ENCODE measurements around the gene ADAP1. TPM values are rescaled to one million over a fixed set of nuclear protein-coding genes. Genes with fewer than 3 reads are reported as not detected.
A peak's percentile ranks its signal among the peaks of the same experiment; 100 is the strongest.

Gene ADAP1
- polyA plus RNA-seq, 1 donor (not counting 4 experiments of a cell fraction or from before 2014, with no cell fraction given) = 4.3 TPM

- FAIRE-seq (no peak), DNase-seq (ENCODE audit: low read depth, low spot score) (no peak)
- H3K27ac ChIP-seq (ENCODE audit: control insufficient read depth, insufficient read depth, low read length) = peak overlapping the region; percentile 67
Observed at GRCh38 chr7:946256-946996, 8.1 kb downstream of the ADAP1 start.

GRCh38 chr7:945556-946255 is 8.8 kb downstream of the ADAP1 start:
- peak overlapping the region; percentile 60 for H3K9ac ChIP-seq (ENCODE audit: control insufficient read depth, extremely low read depth, insufficient read depth, low read length)
- peak overlapping the region; percentile 67 for H3K27ac ChIP-seq (ENCODE audit: control insufficient read depth, insufficient read depth, low read length)
- H3K79me2 ChIP-seq (ENCODE audit: control insufficient read depth, insufficient read depth, low read length) = no peaks in the 10 kb centered on the region
- peak; percentile 86 for DNase-seq (ENCODE audit: low read depth, low spot score)
- H3K27me3 ChIP-seq (ENCODE audit: control insufficient read depth, extremely low read depth, insufficient read depth, low read length) = no peaks in the 10 kb centered on the region
- no peak for TF ChIP-seq EZH2 (IDR thresholded peaks at IDR 0.05; ENCODE audit: low read length)
- TF ChIP-seq CTCF (optimal IDR thresholded peaks at IDR 0.05 in 1 of 3, IDR thresholded peaks at IDR 0.05 in 1 of 3, conservative IDR thresholded peaks at IDR 0.05 in 1 of 3; ENCODE audit: extremely low read depth in 1 of 3, insufficient read depth in 2 of 3, low read length in 3 of 3) = no peak
- H3K9me3 ChIP-seq (ENCODE audit: control insufficient read depth, low read depth, low read length) = no peaks in the 10 kb centered on the region
- H3K4me3 ChIP-seq (ENCODE audit: control insufficient read depth in 2 of 3, extremely low read depth in 1 of 3, insufficient read depth in 2 of 3, low read depth in 1 of 3, low read length in 3 of 3) = peak overlapping the region; percentile 6 to 27 (median 17)
- H3K4me1 ChIP-seq (ENCODE audit: control insufficient read depth, extremely low read depth, insufficient read depth, low read length) = peaks cover 16% of the 10 kb centered on the region
- H3K4me2 ChIP-seq (ENCODE audit: control insufficient read depth, extremely low read depth, insufficient read depth, low read depth, low read length) = peak overlapping the region; percentile 79
- no peaks in the 10 kb centered on the region for H3K36me3 ChIP-seq (ENCODE audit: control insufficient read depth in 2 of 2, extremely low read depth in 1 of 2, insufficient read depth in 2 of 2, low read length in 2 of 2)
- H3K9me1 ChIP-seq (ENCODE audit: control insufficient read depth, extremely low read depth, insufficient read depth, low read length) = no peaks in the 10 kb centered on the region
- H2AFZ ChIP-seq (ENCODE audit: control insufficient read depth, low read length) = peak overlapping the region; percentile 87
- H4K20me1 ChIP-seq (ENCODE audit: control insufficient read depth, extremely low read depth, insufficient read depth, low read length) = no peaks in the 10 kb centered on the region
- peak; percentile 91 for FAIRE-seq
- dilution Hi-C loops (cut with MboI; ENCODE audit: extremely low pct_ligation_motif_present, low sequenced_read_pairs) = no loop called here

More at GRCh38 chr7:946256-946996, 8.1 kb downstream of the ADAP1 start:
- H3K4me3 ChIP-seq (ENCODE audit: control insufficient read depth in 2 of 3, extremely low read depth in 1 of 3, insufficient read depth in 2 of 3, low read depth in 1 of 3, low read length in 3 of 3) = no peak overlapping the region
- H4K20me1 ChIP-seq (ENCODE audit: control insufficient read depth, extremely low read depth, insufficient read depth, low read length) = no peaks in the 10 kb centered on the region
- H3K4me1 ChIP-seq (ENCODE audit: control insufficient read depth, extremely low read depth, insufficient read depth, low read length) = peaks cover 16% of the 10 kb centered on the region
- H3K79me2 ChIP-seq (ENCODE audit: control insufficient read depth, insufficient read depth, low read length) = no peaks in the 10 kb centered on the region
- no peaks in the 10 kb centered on the region for H3K9me1 ChIP-seq (ENCODE audit: control insufficient read depth, extremely low read depth, insufficient read depth, low read length)
- peak overlapping the region; percentile 79 for H3K4me2 ChIP-seq (ENCODE audit: control insufficient read depth, extremely low read depth, insufficient read depth, low read depth, low read length)
- no peaks in the 10 kb centered on the region for H3K27me3 ChIP-seq (ENCODE audit: control insufficient read depth, extremely low read depth, insufficient read depth, low read length)
- dilution Hi-C loops (cut with MboI; ENCODE audit: extremely low pct_ligation_motif_present, low sequenced_read_pairs) = no loop called here
- TF ChIP-seq CTCF (optimal IDR thresholded peaks at IDR 0.05 in 1 of 3, IDR thresholded peaks at IDR 0.05 in 1 of 3, conservative IDR thresholded peaks at IDR 0.05 in 1 of 3; ENCODE audit: extremely low read depth in 1 of 3, insufficient read depth in 2 of 3, low read length in 3 of 3) = no peak
- no peak for TF ChIP-seq EZH2 (IDR thresholded peaks at IDR 0.05; ENCODE audit: low read length)
- H3K36me3 ChIP-seq (ENCODE audit: control insufficient read depth in 2 of 2, extremely low read depth in 1 of 2, insufficient read depth in 2 of 2, low read length in 2 of 2) = no peaks in the 10 kb centered on the region
- peak overlapping the region; percentile 60 for H3K9ac ChIP-seq (ENCODE audit: control insufficient read depth, extremely low read depth, insufficient read depth, low read length)
- H3K9me3 ChIP-seq (ENCODE audit: control insufficient read depth, low read depth, low read length) = no peaks in the 10 kb centered on the region
- H2AFZ ChIP-seq (ENCODE audit: control insufficient read depth, low read length) = peak overlapping the region; percentile 87

All from keratinocyte (primary cell).